GM12874 (cell line): ENCODE results near the gene MRPS2.

ENCODE experiments used
- TF ChIP-seq, protein P1 (sequence below): IDR thresholded peaks from 2 replicates; pipeline ENCODE4 v1.5.1; 2011; ENCODE audit warnings: low read depth, mild to moderate bottlenecking, control low read depth, low read length, moderate library complexity; ENCODE audit not compliant: insufficient read depth

The MRPS2 gene

GRCh38 chr9:135524130-135524861, 23.8 kb downstream of the MRPS2 start:
- TF ChIP-seq, protein P1, sequence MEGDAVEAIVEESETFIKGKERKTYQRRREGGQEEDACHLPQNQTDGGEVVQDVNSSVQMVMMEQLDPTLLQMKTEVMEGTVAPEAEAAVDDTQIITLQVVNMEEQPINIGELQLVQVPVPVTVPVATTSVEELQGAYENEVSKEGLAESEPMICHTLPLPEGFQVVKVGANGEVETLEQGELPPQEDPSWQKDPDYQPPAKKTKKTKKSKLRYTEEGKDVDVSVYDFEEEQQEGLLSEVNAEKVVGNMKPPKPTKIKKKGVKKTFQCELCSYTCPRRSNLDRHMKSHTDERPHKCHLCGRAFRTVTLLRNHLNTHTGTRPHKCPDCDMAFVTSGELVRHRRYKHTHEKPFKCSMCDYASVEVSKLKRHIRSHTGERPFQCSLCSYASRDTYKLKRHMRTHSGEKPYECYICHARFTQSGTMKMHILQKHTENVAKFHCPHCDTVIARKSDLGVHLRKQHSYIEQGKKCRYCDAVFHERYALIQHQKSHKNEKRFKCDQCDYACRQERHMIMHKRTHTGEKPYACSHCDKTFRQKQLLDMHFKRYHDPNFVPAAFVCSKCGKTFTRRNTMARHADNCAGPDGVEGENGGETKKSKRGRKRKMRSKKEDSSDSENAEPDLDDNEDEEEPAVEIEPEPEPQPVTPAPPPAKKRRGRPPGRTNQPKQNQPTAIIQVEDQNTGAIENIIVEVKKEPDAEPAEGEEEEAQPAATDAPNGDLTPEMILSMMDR, result no peak

DNA sequence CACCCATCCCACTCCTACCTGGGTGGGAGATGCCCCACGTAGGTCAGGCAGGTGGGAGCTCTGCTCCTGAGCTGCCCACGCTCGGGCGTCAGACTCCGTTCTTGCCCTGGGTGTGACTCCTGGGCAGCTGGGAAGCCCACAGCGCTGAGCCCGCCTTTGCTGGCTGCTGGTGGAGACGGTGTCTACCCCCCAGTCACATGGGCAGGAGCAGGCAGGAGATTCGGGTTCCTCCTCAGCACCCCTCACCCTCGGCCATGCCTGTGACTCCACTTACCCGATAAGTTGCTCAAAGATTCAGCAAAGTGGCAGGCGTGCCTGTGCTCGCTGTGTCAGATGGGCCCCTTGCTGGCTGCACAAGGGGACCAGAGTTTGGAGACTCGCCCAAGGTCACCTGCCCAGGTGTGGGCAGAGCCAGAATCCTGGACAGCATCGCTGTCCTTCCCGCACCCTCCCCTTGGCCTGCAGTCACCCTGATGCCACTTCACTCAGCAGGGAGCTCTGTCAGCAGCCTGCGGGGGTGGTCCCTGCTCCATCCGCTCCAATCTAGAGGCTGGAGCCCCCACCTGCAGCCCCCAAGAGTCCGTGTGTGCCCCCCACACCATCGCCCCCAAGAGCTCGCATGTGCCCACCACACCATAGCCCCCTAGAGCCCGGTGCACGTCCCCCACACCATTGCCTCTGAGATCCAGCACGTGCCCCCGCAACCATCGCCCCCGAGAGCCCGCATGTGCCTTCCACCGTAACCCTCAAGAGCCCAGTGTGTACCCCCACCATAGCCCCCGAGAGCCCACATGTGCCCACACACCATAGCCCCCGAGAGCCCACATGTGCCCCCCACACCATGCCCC, 25.0 kb downstream of the MRPS2 start:
- TF ChIP-seq, protein P1, result no peak

GRCh38 chr9:135526089-135526729, 25.7 kb downstream of the MRPS2 start:
- TF ChIP-seq, protein P1, result no peak

- TF ChIP-seq, protein P1, result no peak
These were observed 26.5 kb downstream of the MRPS2 start for GRCh38 chr9:135526730-135527571.

DNA sequence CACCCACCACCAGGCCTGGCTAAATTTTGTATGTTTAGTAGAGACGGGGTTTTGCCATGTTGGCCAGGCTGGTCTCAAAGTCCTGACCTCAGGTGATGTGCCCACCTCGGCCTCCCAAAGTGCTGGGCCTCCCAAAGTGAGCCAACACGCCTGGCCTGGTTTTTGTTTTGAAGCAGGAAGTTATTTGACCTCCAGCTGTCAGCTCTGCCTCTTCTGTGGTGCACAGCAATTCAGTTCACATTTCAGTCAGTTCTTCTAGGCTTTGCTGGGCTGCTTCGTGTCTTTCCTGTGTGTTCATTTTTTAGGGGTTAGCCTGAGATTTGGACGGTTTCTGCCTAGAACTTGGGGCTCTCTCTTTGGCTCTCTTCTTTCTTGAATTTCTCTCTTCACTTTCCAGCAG, 29.7 kb downstream of the MRPS2 start:
- TF ChIP-seq, protein P1, result no peak

GRCh38 chr9:135531096-135531495, 30.6 kb downstream of the MRPS2 start:
- TF ChIP-seq, protein P1, result no peak
